ENCODE data around the gene VEGFD. TPM values are rescaled to one million over a fixed set of nuclear protein-coding genes. Genes with fewer than 3 reads are reported as not detected.
A peak's percentile ranks its signal among the peaks of the same experiment; 100 is the strongest.

The VEGFD gene
- total RNA-seq, 2 donors from 2014 or later = 0.27 to 0.42 TPM

DNA sequence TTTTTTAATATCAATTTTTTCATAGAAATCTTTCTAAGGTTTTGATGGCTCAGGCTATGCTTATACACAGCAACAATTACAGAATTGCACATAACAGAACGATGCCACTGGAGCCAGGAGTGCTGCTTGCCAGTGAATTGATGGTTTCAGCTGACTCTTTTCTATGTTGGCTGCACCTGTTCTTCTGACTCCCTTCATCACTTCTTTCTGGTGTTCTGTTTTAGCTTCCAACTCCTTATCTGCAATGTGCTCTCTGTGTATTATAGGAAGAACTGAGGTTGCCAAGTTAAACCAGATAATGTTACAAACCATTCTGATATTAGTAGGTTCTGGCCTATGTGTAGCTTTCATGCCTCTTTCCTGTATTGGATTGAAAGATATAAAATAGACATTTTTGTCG lies 11.6 kb upstream of the VEGFD start:
- Mint-ChIP-seq H3K27ac (no peak overlapping the region), H3K9me3 (no peaks in the 10 kb centered on the region), H3K4me1 (peaks cover 9% of the 10 kb centered on the region), H3K27me3 (ENCODE audit: insufficient read depth) (no peaks in the 10 kb centered on the region), H3K36me3 (ENCODE audit: low read depth) (peaks cover 2% of the 10 kb centered on the region), H3K4me3 (no peak overlapping the region)
- 94% methylated on average over 2 of the region's 2 CpGs; no CpG with 5 or more reads in 1 of the 2 experiments for WGBS, 2 experiments (ENCODE audit: insufficient coverage in 1 of 2, insufficient read length in 1 of 2)
- Histone ChIP-seq H3K36me3 (ENCODE audit: control insufficient read depth, insufficient read depth, low read length) (no peaks in the 10 kb centered on the region), H3K27ac (ENCODE audit: low read depth, low read length) (no peak overlapping the region), H3K4me1 (ENCODE audit: control insufficient read depth, insufficient read depth, low read length) (no peaks in the 10 kb centered on the region), H3K9ac (ENCODE audit: extremely low read depth, low read length, poor library complexity, severe bottlenecking) (no peak overlapping the region), H3K9me3 (ENCODE audit: control insufficient read depth, low read length) (no peaks in the 10 kb centered on the region), H3K27me3 (ENCODE audit: control insufficient read depth, insufficient read depth, low read length, poor library complexity, severe bottlenecking) (no peaks in the 10 kb centered on the region), H3K4me3 (ENCODE audit: low read length) (no peak overlapping the region)
- DNase-seq = no peak
- no peak for TF ChIP-seq CTCF (conservative IDR thresholded peaks at IDR 0.05)

GRCh38 chrX:15391850-15392249 lies 7.6 kb upstream of the VEGFD start:
- WGBS, 2 experiments (ENCODE audit: insufficient coverage in 1 of 2, insufficient read length in 1 of 2) = 74% methylated on average over 3 of the region's 4 CpGs; no CpG with 5 or more reads in 1 of the 2 experiments
- H3K27me3 Mint-ChIP-seq (ENCODE audit: insufficient read depth) = no peaks in the 10 kb centered on the region
- no peaks in the 10 kb centered on the region for H3K27me3 ChIP-seq (ENCODE audit: control insufficient read depth, insufficient read depth, low read length, poor library complexity, severe bottlenecking)
- peak; percentile 73 for DNase-seq
- H3K27ac Mint-ChIP-seq = no peak overlapping the region
- H3K27ac ChIP-seq (ENCODE audit: low read depth, low read length) = no peak overlapping the region
- no peak overlapping the region for H3K4me3 Mint-ChIP-seq
- H3K4me1 Mint-ChIP-seq = peaks cover 5% of the 10 kb centered on the region
- no peaks in the 10 kb centered on the region for H3K9me3 ChIP-seq (ENCODE audit: control insufficient read depth, low read length)
- TF ChIP-seq CTCF (conservative IDR thresholded peaks at IDR 0.05) = no peak
- peaks cover 4% of the 10 kb centered on the region for H3K36me3 Mint-ChIP-seq (ENCODE audit: low read depth)
- no peaks in the 10 kb centered on the region for H3K9me3 Mint-ChIP-seq
- no peak overlapping the region for H3K4me3 ChIP-seq (ENCODE audit: low read length)
- no peaks in the 10 kb centered on the region for H3K4me1 ChIP-seq (ENCODE audit: control insufficient read depth, insufficient read depth, low read length)
- H3K36me3 ChIP-seq (ENCODE audit: control insufficient read depth, insufficient read depth, low read length) = no peaks in the 10 kb centered on the region
- no peak overlapping the region for H3K9ac ChIP-seq (ENCODE audit: extremely low read depth, low read length, poor library complexity, severe bottlenecking)

GRCh38 chrX:15382813-15383212 lies 1.4 kb downstream of the VEGFD start:
- H3K9ac ChIP-seq (ENCODE audit: extremely low read depth, low read length, poor library complexity, severe bottlenecking) = no peak overlapping the region
- H3K36me3 ChIP-seq (ENCODE audit: control insufficient read depth, insufficient read depth, low read length) = no peaks in the 10 kb centered on the region
- TF ChIP-seq CTCF (conservative IDR thresholded peaks at IDR 0.05) = peak; percentile 64
- no peaks in the 10 kb centered on the region for H3K27me3 Mint-ChIP-seq (ENCODE audit: insufficient read depth)
- no peaks in the 10 kb centered on the region for H3K9me3 ChIP-seq (ENCODE audit: control insufficient read depth, low read length)
- H3K27me3 ChIP-seq (ENCODE audit: control insufficient read depth, insufficient read depth, low read length, poor library complexity, severe bottlenecking) = no peaks in the 10 kb centered on the region
- DNase-seq = no peak
- no peak overlapping the region for H3K4me3 ChIP-seq (ENCODE audit: low read length)
- H3K4me1 ChIP-seq (ENCODE audit: control insufficient read depth, insufficient read depth, low read length) = no peaks in the 10 kb centered on the region
- H3K36me3 Mint-ChIP-seq (ENCODE audit: low read depth) = peaks cover 2% of the 10 kb centered on the region
- H3K9me3 Mint-ChIP-seq = no peaks in the 10 kb centered on the region
- H3K27ac ChIP-seq (ENCODE audit: low read depth, low read length) = no peak overlapping the region
- no peak overlapping the region for H3K4me3 Mint-ChIP-seq
- WGBS, 2 experiments (ENCODE audit: insufficient coverage in 1 of 2, insufficient read length in 1 of 2) = 82% methylated on average over 6 of the region's 8 CpGs; no CpG with 5 or more reads in 1 of the 2 experiments
- no peak overlapping the region for H3K27ac Mint-ChIP-seq
- H3K4me1 Mint-ChIP-seq = peaks cover 7% of the 10 kb centered on the region
